Testis (tissue), 3 donors: Measurements from ENCODE around the gene NPAT. TPM values are rescaled to one million over a fixed set of nuclear protein-coding genes. Genes with fewer than 3 reads are reported as not detected.

Experiments
- DNase-seq: peaks from one replicate; pipeline ENCODE4 v3.0.0-alpha.2; 2019
- H3K27ac ChIP-seq, 2 donors: fragments of 200-600 bp; sonication (generic); one replicate each; pipeline ENCODE4 v1.5.1; 2019
- H3K27me3 ChIP-seq: fragments of 200-600 bp; sonication (generic); one replicate; pipeline ENCODE4 v1.5.1; 2019
- H3K36me3 ChIP-seq: fragments of 200-600 bp; sonication (generic); one replicate; pipeline ENCODE4 v1.5.1; 2017; ENCODE audit warnings: low read depth; ENCODE audit errors: missing control alignments
- H3K4me1 ChIP-seq: fragments of 200-600 bp; sonication (generic); one replicate; pipeline ENCODE4 v1.5.1; 2019
- H3K4me3 ChIP-seq, 2 donors: fragments of 200-600 bp; sonication (generic); one replicate each; pipeline ENCODE4 v1.5.1; 2017 to 2019
- H3K9me3 ChIP-seq: fragments of 200-600 bp; sonication (generic); one replicate; pipeline ENCODE4 v1.5.1; 2017
- CTCF ChIP-seq, 3 experiments: fragments of 450-650 bp in 2 of 3; fragments of 200-600 bp in 1 of 3; sonication (generic) in 1 of 3; IDR thresholded peaks; one replicate each; pipeline ENCODE4 v1.5.1; 2016 to 2019; ENCODE audit warnings: antibody characterized with exemption in 3 of 3, mild to moderate bottlenecking in 2 of 3, moderate library complexity in 1 of 3
- POLR2A ChIP-seq: fragments of 450-650 bp; IDR thresholded peaks from one replicate; pipeline ENCODE4 v1.6.1; 2017; ENCODE audit warnings: antibody characterized with exemption, mild to moderate bottlenecking, moderate library complexity
- WGBS, 2 donors: methylation state at CpG; one replicate each; pipeline ENCODE4 v1.1.5; 2018; 5-methylcytosine and 5-hydroxymethylcytosine counted together
- intact Hi-C: fragments of 100-400 bp; cut with DNase I; formaldehyde crosslinking; loops from one replicate; pipeline ENCODE4 v1.15.1; 2023; ENCODE audit warnings: low total_unique reads
- polyA plus RNA-seq: library from polyadenylated mRNA; stranded (reverse); fragments of 350-450 nt; fragmentation: Illumina TruSeq; extraction: RNeasy Lipid Tissue Mini Kit (QIAGEN cat#74804); gene quantifications from one replicate; pipeline ENCODE4 v1.2.3, GENCODE V29; 2014; ENCODE audit warnings: low read depth, low replicate concordance; ENCODE audit not compliant: insufficient read depth
- total RNA-seq, 2 donors: library from RNA; depleted of rRNA; stranded (reverse); fragments of >200 nt; gene quantifications; one replicate each; pipeline ENCODE4 v1.2.3, GENCODE V29; 2016

Gene NPAT
- total and polyA plus RNA-seq, 3 donors from 2014 or later = 7.9 to 24.3 (median 20.9) TPM

- H3K4me3 ChIP-seq = peak overlapping the region; percentile 89 to 94
- H3K4me1 ChIP-seq = peaks cover 21% of the 10 kb centered on the region
- H3K27me3 ChIP-seq = no peaks in the 10 kb centered on the region
- intact Hi-C loops = no loop called here
- TF ChIP-seq CTCF (IDR thresholded peaks at IDR 0.05) (no peak), POLR2A (no peak)
- no peaks in the 10 kb centered on the region for H3K9me3 ChIP-seq
- peak overlapping the region; percentile 95 to 98 for H3K27ac ChIP-seq
- no peaks in the 10 kb centered on the region for H3K36me3 ChIP-seq
- DNase-seq = no peak
- 0 to 1% methylated on average over 12 of the region's 12 CpGs for WGBS, 2 donors
These were observed 1.1 kb downstream of the NPAT start for GRCh38 chr11:108221371-108221770.

DNA sequence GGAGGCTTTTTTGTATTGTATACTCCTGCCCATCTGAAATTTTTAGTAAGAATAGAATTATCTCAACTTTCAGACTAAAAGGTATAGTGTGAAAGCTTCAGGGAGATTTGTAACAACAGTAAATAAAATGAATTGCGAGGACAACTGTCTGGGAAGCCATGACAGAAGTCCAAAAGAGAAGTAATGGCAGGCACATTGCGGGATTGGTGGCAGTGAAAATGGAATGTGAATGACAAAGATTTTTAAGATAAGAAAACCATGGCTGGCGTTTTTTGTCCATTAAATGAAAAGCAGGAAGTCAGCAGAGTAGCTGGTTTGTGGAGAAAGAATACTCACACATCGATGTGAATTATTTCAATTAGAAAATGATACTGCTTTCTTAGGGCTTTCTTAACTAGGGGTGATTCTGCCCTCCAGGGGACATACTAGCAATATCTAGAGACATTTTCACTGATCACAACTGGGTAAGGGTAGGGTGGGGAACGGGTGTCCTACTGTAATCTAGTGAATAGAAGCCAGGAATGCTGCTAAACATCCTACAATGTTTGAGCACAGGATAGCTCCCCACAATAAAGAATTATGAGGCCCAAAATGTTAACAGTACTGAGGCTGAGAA is 1.6 kb downstream of the NPAT start:
- 36 to 37% methylated on average over 5 of the region's 5 CpGs for WGBS, 2 donors
- Histone ChIP-seq H3K27me3 (no peaks in the 10 kb centered on the region), H3K4me1 (peaks cover 21% of the 10 kb centered on the region), H3K9me3 (no peaks in the 10 kb centered on the region), H3K27ac (peak overlapping the region in 1 of 2 donors; percentile 98), H3K36me3 (no peaks in the 10 kb centered on the region), H3K4me3 (peak overlapping the region; percentile 89 to 94)
- TF ChIP-seq CTCF (IDR thresholded peaks at IDR 0.05) (no peak), POLR2A (no peak)
- no peak for DNase-seq
- intact Hi-C loops = no loop called here

DNA sequence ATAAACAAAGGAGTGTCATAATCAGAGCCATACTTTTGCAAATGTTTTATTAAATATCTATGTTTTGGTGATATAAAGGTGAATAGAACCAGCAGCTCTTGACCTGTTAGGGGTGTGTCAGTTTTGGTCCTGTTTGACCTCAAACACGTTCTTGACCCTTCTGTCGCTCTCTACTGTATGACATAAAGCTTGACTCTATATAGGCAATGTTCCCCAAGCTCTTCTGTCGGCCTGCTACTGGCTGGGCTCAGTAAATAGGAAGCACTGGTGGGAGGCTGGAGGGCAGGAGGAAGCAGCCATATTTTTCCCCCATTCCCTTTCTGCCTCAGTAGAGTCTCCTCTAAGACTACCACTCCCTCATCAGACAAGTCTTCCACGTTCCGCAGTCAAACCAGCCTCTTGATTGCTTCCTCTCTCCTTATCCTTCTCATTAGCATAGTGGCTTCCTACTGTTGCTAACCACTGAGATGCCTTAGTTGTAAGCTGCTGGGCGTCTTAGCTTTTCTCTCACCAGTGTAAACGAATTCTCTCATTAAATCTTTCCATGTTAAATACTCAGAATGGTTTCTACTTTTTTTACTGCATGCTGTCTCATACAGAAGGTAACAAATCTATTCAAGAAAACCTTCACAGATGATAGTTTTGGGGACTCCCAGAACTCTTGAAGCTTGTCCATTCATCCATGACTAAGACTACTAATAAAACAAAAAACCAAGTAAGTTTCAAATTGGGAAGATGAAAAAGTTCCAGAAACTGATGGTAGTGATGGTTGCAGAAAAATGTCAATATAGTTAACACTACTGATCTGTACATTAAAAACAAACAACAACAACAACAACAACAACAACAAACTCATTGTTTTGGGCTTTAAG is 3.3 kb downstream of the NPAT start:
- TF ChIP-seq POLR2A (no peak), CTCF (IDR thresholded peaks at IDR 0.05) (no peak)
- intact Hi-C loops = no loop called here
- Histone ChIP-seq H3K4me3 (no peak overlapping the region), H3K4me1 (peaks cover 13% of the 10 kb centered on the region), H3K27ac (no peak overlapping the region), H3K36me3 (no peaks in the 10 kb centered on the region), H3K9me3 (no peaks in the 10 kb centered on the region), H3K27me3 (no peaks in the 10 kb centered on the region)
- WGBS, 2 donors = 72 to 75% methylated on average over 7 of the region's 7 CpGs
- no peak for DNase-seq

DNA sequence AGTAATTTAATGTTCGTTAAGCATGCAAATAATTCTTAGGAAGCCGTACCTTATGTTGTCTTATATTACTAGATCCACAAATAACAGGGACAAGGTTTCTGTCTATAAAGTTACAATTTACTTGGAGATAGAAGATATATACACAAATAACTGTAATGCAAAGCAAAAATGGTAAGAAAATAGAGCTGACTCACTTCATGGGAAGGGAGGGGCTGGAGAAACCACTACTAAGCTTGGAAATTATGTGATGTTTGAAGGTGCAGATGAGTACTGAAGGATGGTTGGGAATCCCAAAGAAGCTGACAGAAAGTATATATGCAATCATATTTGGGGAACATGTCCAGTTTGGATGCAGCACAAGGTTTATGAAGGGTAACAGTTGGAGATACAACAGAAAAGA is 4.0 kb downstream of the NPAT start:
- peaks cover 8% of the 10 kb centered on the region for H3K4me1 ChIP-seq
- intact Hi-C loops = no loop called here
- H3K36me3 ChIP-seq = no peaks in the 10 kb centered on the region
- no peak overlapping the region for H3K27ac ChIP-seq
- no peaks in the 10 kb centered on the region for H3K27me3 ChIP-seq
- no peaks in the 10 kb centered on the region for H3K9me3 ChIP-seq
- no peak for DNase-seq
- no peak overlapping the region for H3K4me3 ChIP-seq
- TF ChIP-seq POLR2A (no peak), CTCF (IDR thresholded peaks at IDR 0.05) (no peak)
- 75 to 83% methylated on average over 2 of the region's 2 CpGs for WGBS, 2 donors
